ENCODE results near the gene SDK1.

GRCh38 chr7:3961857-3962503, 660.9 kb downstream of the SDK1 start:
- no peak for TF ChIP-seq POLR2A (IDR thresholded peaks at IDR 0.05; ENCODE audit: low read depth, low read length)
- TF ChIP-seq PKNOX1 (IDR thresholded peaks at IDR 0.05), result no peak
- TF ChIP-seq FOXM1 (IDR thresholded peaks at IDR 0.05; ENCODE audit: low read depth, low read length), result no peak

Measured in GM12878 (cell line).